HG02588 (cell line): ENCODE results near the gene CDHR2.

Experiments used
- ATAC-seq: cut with Tn5 transposase; IDR thresholded peaks from one replicate; pipeline ENCODE4 v1.9.1; 2021; ENCODE audit warnings: mild to moderate bottlenecking, moderate library complexity; ENCODE audit not compliant: unreplicated experiment

Gene CDHR2

GRCh38 chr5:176636426-176636825 lies 87.3 kb downstream of the CDHR2 start:
- no peak for ATAC-seq

- no peak for ATAC-seq
Observed at GRCh38 chr5:176637556-176637955, 88.4 kb downstream of the CDHR2 start.

- no peak for ATAC-seq
Observed at GRCh38 chr5:176638437-176638836, 89.3 kb downstream of the CDHR2 start.

GRCh38 chr5:176639208-176639607 lies 90.1 kb downstream of the CDHR2 start:
- ATAC-seq: no peak

GRCh38 chr5:176639981-176640380 lies 90.8 kb downstream of the CDHR2 start:
- no peak for ATAC-seq

GRCh38 chr5:176640616-176641015 lies 91.5 kb downstream of the CDHR2 start:
- no peak for ATAC-seq

- no peak for ATAC-seq
Observed at GRCh38 chr5:176642675-176643490, 93.7 kb downstream of the CDHR2 start.

- ATAC-seq: no peak
Observed at GRCh38 chr5:176643491-176644219, 94.5 kb downstream of the CDHR2 start.

- no peak for ATAC-seq
Observed at GRCh38 chr5:176644294-176644693, 95.2 kb downstream of the CDHR2 start.

GRCh38 chr5:176644878-176645670 lies 95.9 kb downstream of the CDHR2 start:
- no peak for ATAC-seq
